NCI-H2081 (cell line): ENCODE data around the gene IRX5.

Experiments used
- DNase-seq, 2 experiments: peaks; one replicate each; lab custom pipeline; 2025; lab: John Stamatoyannopoulos, UW

The IRX5 gene

DNA sequence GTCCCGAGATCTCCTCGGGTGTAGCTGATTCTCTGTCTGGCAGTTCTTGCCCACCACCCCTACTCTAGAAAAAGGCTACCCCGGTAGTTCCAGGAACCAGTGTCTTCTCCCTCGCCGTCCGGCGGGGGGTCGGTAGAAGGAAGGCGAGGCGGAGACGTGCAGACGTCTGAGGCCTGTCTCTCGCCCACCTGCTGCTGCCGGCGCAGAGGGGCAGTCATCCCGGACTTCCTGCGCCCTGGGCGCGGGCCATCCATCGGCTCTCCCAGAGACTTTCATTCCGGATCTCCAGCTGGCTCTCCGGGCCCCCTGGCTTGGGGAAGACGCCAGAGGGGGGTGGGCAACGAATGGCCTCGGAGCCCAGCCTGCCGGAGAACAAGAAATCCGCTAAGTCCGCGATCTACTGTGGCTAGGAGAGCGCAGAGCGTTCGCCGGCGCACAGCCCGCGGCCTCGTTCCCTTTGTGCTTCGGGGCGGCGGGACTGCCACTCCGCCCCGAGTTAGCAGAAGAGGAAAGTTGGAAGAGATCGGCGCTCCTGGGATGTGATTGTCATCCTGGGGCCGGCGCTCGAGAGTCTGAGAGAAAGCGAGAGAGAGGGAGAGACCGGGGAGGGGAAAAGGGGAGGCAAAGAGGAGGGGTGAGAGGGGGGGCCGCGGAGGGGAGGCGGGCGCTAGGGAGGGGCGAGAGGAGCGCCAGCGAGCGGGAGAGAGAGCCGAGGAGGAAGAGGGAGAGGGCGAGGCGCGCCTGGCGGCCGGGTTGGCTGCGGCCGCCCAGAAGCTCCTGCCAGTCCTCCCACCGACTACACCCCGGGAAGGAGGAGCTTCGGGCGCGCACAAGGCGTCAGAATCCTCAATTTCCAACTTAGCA, at the start of gene IRX5:
Gene IRX5 (plus strand): TSS at position 861 of the 864 bp plus-strand sequence. CDS start 334 bp downstream, outside the sequence.
- DNase-seq, result peak; percentile 54 to 59

GRCh38 chr16:54882556-54882955, 48.1 kb upstream of the IRX5 start:
- no peak for DNase-seq

DNA sequence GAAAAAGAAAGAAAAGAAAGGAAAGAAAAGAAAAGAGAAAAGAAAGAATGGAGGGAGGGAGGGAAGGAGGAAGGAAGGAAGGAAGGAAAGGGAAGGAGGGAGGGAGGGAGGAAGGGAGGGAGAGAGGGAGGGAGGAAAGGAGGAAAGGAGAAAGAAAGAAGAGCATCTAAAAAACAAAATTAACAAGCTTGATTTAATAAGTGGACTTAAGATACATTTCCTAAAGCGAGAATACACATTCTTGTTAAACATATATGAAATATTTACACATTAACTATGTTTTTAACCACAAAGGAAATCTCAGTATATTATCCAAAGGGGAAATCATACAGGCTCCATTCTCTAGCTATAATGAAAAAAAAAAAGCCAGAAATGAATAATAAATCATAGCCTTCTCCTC, 47.3 kb upstream of the IRX5 start:
- DNase-seq, result no peak

- no peak for DNase-seq
Observed at GRCh38 chr16:54886078-54886477, 44.6 kb upstream of the IRX5 start.

DNA sequence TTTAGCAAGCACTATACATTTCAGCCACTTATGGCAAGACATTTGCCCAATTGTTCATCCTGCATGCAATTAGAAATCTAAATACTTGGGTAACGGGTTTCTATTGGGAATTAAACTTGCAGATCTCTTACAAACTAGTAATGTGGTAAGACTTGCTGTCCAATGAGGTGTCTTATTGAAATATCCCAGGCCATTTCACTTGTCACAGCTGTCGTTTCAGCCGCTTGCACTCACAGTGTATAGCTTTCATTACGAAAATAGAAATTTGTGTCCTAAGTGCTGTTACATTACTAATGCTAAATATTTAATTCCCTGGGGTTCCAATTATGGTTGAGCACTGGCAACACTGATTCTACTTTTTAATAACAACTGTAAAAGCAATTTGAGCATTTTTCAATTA, 40.3 kb upstream of the IRX5 start:
- DNase-seq, result no peak

- no peak for DNase-seq
Observed at GRCh38 chr16:54891346-54891745, 39.3 kb upstream of the IRX5 start.

DNA sequence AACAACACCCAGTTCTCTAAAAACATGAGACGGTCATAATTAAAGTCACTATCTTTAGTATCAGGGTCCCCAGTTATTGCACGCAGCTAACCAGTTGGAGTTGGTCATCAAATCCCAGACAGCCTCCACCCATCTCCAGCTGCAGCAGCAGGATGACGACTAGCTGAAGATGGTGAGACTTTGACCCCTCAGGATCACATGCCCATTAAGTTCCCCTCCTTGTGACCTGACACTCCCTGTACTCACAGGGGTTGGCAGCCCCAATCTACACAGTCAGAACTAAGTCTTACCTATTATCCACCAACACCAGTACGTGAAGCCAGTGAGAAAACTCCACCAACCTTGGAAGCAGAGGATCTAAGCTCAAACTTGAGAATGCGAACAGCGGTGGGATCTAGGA, 37.7 kb upstream of the IRX5 start:
- no peak for DNase-seq

GRCh38 chr16:54897930-54898329, 32.7 kb upstream of the IRX5 start:
- no peak for DNase-seq

- no peak for DNase-seq
Observed at GRCh38 chr16:54901606-54902005, 29.1 kb upstream of the IRX5 start.

DNA sequence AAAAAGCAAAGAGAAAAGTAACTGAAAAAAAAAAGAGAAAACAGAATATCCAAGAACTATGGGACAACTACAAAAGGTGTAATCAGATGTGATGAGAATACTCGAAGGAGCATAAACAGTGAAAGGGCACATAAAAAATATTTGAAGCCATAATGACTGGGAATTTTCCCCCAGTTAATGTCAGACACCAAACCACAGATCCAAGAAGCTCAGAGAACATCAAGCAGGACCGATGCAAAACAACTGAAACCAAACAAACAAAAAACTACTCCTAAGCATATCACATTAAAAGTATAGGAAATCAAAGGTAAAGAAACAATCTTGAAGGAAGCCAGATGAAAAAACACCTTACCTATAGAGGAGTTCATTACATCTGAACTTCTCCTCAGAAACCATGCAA, 27.6 kb upstream of the IRX5 start:
- no peak for DNase-seq

GRCh38 chr16:54911079-54911478, 19.6 kb upstream of the IRX5 start:
- DNase-seq, result no peak

GRCh38 chr16:54912720-54913119, 17.9 kb upstream of the IRX5 start:
- no peak for DNase-seq

DNA sequence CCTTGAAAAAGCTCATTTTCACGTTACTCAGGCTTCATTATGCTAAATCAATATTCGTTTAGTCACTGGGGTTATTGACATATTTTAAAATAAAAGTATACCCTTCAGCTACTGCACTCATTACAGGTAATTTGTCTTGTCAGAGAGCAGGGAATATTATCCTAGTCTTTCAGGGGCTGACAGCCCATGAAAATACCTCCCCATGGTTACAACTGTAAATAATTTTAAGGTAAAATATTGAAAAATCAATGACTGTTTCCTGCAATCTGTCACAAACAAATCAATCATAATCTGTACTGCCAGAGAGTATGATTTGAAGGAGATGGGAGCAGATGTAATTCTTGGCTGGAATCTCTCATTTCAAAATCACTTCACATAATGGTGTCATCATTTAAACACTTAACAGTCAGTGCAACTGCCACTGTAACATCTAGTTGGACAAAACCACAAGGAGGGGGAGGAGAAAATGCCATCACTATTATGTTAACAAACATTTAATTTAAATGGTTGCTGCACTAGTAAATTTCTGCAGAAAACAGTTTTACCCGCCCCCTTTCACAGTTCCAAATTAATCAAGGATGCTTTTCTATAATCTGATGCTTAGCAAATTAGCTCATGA, 9.3 kb upstream of the IRX5 start:
- peak in 1 of 2 experiments; percentile 56 for DNase-seq

- no peak for DNase-seq
Observed at GRCh38 chr16:54923055-54923473, 7.6 kb upstream of the IRX5 start.

GRCh38 chr16:54923988-54924387, 6.7 kb upstream of the IRX5 start:
- no peak for DNase-seq

DNA sequence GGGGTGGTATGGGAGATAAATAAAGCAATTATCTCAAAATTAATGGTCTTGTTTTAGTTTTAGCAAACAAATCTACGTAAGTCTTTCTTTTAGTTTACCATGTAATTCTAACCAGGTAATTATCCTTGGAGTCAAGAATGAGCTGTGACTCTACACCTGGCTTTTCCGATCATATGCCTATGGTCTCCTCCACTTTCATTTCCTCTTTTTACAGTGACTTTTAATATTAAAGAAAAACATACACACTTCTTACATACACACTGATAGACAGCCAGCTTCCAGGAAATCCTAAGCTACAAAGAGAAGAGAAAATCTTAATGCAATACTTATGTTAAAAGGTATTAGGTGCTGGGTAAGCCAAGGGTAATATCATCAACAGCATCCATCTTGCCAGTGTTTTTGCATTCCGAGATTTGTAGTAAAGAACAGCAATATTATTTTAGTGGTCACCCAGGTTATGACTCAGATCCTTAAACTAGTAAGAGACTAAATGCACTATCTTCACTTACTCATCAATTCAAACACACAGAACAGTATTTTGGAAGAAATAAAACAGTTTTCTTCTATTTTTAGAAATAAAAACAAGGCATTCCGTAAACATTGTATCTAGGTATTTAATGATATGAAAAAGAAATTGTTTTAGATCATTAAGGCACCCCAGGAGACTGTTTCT, 4.4 kb upstream of the IRX5 start:
- peak in 1 of 2 experiments; percentile 15 for DNase-seq

- DNase-seq, result no peak
Observed at GRCh38 chr16:54927125-54928015, 3.3 kb upstream of the IRX5 start.

DNA sequence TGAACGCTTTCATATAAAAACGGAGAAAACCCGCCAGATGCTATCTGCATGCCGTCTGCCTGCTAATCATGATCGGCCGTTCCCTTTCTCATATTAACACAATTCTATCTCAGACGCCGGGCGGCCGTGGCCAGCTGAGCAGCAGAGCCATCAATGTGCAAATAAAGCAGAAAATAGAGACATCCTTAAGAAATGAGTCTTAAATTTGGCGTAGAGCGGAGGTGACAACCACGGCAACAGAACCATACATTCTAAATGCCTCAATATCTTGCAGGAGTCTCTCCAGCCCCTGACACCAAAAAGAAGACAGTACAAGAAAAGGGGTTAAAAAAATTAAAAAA, 2.7 kb upstream of the IRX5 start:
- peak in 1 of 2 experiments; percentile 2 for DNase-seq

GRCh38 chr16:54928411-54929089, 2.1 kb upstream of the IRX5 start:
- DNase-seq, result no peak

DNA sequence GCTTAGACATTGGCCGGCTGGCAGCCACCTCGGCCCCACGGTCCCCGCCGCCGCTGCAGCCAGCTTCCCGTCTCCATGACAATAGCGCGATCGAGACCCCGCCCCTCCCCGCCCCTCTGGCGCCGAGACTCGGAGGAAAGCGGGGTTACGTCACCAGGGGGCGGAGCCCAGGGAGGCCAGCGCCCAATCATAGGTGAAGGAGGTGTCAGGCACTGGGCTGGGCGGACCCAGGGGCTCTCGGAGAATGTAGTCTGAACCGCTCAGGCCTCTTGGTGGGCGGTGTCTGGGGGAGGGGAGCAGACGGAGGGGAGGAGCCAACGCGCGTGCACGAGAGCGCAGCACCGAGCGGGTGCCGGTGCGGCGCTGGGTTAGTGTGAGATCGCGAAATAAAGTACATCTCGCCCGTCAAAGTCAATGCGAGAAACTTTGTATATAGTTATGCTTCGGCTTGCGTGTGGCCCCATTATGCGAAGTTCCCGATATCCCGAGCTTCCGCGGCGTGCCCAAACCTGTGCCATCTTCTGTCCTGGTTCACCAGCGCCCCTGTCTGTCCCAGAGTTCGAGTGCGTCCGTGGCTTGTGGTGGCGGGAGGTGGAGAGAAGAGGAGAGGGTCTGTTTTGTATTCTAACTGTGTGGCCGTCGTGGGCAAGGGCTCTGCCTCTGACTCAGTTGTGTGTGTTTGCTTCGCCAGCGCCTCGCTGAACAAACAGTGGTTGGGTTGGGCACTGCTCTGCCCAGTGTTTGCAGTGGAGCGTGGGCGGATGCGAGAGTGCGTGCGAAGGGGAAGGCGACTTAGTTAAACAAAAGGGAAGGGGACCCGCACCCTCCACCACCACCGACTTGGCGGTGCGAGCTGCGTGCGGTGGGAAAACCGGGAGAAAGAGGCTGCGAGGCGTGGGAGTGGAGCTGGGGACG, 1.3 kb upstream of the IRX5 start:
- peak; percentile 94 to 95 for DNase-seq

DNA sequence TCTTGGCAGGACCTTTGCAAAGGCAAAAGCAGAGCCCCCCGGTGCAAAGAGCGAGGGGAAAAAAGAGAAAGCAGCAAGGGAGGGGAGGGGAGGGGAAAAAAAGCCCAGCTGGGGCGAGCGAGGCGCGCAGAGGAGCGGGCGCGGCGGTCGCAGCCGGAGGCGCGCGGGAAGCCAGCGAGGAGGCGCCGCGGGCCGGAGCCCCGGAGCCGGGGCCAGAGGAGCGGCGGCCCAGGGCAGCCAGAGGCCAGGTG, 129 bp downstream of the IRX5 start:
- no peak for DNase-seq
